Sciatic nerve (tissue), 2 donors: ENCODE data around the gene MAP10. TPM values are rescaled to one million over a fixed set of nuclear protein-coding genes. Genes with fewer than 3 reads are reported as not detected.

Experiments used
- ATAC-seq: fragments of 200-7000 bp; cut with Tn5 transposase; one replicate; pipeline ENCODE4 v1.9.1; 2020; ENCODE audit warnings: mild to moderate bottlenecking, moderate library complexity
- DNase-seq: peaks from one replicate; pipeline ENCODE4 v3.0.0-alpha.2; 2020; ENCODE audit warnings: low spot score
- intact Hi-C: fragments of 100-400 bp; cut with DNase I; formaldehyde crosslinking; loops from one replicate; pipeline ENCODE4 v1.14.2; 2022
- total RNA-seq: library from RNA; stranded (reverse); fragmentation: NEBNext Ultra II Directional; extraction: Animal tissue kit (Norgen Biotek cat#: 25700); gene quantifications from one replicate; pipeline ENCODE4 v1.2.1, GENCODE V29; 2021
- donor health status: DM: no; HTN: no; CAD: no.
- donor health status: DM: no; HTN: no; CAD: no.

Gene MAP10
- total RNA-seq, 1 donor from 2014 or later: 2.3 TPM

DNA sequence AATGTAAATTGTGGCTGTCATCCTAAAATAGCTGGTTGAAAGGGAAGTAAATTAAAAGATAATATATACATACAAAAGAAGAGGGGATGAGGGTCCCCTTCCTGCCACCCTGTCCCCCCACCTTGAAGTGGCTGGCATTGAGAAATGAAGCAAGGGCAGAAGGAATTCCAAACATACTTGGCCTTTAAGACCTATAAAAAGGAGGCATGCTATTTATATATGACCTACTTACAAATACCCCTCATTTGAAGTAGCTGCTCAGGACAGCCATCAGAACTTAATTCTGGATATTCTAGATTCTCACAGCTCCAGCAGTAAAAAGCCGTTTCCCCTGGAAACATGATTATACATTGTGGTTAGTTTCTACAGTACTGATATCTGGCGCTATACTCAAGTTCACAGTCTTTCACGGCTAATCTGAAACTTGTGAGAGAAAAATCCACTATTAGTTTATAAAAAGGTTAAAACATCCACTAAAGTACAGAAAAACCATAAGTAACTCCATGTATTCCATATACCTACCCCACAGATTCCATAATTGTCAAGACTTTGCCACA, 9.6 kb upstream of the MAP10 start:
- intact Hi-C loops: no loop called here
- ATAC-seq (no peak), DNase-seq (no peak)

DNA sequence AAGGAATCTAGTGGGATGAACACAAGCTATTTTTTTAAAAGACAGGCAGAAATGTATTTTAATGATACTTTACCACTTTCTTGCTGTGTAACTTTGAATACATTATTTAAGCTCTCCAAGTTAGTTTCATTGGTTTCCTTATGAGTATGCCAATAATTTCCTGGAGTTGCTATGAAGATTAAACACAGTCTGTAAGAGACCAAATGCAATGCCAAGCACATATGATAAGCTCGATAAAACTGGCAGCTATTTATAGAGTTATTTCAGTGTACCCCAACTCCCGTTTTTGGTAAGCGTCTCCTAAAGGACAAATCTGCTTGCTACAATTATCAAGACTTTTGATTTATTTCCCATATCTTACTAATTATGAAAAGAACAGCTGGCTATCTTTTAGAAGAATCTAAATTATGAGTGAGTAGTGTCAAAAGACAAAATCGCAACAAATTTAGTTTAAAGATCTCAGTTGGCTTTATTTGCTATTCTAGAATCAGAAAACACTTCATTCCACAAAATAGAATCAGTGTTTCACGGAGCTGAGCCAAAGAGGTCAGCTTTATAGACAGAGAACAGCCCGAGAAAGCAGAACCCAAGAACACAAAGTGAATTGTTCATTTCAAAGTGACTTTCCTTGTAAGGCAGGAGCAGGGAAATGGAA, 7.2 kb upstream of the MAP10 start:
- intact Hi-C loops: no loop called here
- ATAC-seq: no peak
- DNase-seq: no peak

DNA sequence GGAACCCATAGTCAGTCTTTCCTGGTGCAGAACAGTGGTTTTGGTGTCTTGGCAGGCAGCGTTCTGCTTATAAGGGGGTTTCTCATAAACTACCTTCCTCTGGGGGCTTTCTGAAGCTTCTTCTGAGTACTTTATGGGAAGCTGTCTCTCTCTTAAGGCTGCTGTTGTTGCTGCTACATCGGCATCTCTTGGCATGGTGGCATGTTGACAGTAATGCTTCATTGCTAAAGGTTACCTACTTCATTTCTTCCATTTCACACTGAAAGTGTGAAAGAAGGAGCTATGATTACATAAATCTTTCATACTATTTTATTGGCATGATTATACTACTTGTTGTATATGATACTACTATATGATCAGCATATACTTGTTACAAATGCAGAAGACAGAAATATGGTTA, 6.3 kb upstream of the MAP10 start:
- no peak for DNase-seq
- intact Hi-C loops: no loop called here
- ATAC-seq: no peak

DNA sequence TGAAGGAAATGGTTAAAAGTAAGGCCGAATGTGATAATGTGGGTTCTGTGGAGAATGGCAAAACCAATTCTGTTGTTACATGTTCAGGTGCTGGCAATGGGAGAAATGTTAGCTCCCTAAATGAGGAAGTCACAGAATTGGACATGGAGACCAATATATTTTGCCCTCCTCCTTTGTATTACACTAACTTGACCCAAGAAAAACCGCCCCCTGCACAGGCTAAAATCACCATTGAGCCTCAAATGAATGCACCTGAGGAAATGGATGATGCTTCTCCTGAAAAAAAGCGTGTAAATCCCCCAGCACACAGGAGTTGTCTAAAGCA, 932 bp downstream of the MAP10 start:
- intact Hi-C loops: no loop called here
- ATAC-seq: no peak
- DNase-seq: no peak

DNA sequence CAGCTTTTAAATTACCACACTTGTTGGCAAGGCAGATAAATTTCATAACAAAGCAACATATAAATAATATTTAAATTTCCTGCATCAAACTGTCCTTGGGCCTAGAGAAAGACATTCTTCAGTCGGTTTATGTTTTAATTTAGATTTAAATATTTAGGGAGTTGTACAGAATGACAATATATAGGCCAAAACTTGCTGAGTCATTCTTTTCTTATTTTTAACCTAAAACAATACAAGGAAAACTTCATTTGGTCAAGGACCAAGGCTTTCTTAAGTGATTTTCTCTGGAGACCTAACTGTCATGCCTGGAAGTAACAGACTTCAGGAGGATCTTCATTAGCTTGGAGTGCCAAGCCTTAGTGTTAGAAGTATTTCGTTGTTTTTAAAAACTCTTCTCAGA, 5.6 kb downstream of the MAP10 start:
- DNase-seq: no peak
- no peak for ATAC-seq
- intact Hi-C loops: no loop called here

DNA sequence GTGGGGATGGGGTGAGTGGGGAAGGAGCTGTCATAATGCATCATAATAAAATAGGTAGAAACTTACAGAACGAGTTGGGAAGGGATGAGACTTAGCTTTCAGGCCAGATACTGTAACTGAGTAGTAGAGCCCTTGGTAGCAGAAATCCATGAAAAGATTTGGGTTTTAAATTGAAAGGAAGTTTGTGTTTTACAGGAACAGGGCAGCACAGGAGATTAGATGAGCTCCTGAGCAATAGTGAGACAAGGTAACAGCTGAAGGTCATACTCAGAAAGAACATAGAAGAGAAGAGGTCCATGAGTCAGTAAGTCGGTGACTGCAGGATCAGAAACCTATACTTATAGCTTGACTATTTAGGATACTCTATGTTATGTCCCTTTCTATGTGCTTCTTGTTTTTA, 7.3 kb downstream of the MAP10 start:
- intact Hi-C loops: no loop called here
- no peak for DNase-seq
- ATAC-seq: no peak

DNA sequence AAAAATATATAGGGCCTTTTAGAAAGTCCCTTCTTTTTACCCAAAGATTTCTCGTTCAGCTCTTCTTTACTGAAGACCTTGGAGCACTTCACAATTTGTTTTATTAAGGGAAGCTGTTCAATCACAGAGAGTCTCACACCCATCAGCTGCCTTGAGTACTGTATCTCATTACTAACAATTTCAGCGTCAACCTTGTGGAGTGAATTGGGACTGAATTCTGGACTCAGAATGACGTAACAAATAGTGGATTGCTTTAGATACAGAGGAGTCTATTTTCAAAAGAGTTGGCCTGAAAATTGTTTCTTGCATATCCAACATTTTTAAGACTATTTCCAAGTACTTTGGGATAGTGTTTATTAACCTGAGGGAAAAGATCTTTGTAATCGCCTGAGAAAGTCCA, 7.9 kb downstream of the MAP10 start:
- DNase-seq (no peak), ATAC-seq (peak; percentile 68)
- intact Hi-C loops: no loop called here

DNA sequence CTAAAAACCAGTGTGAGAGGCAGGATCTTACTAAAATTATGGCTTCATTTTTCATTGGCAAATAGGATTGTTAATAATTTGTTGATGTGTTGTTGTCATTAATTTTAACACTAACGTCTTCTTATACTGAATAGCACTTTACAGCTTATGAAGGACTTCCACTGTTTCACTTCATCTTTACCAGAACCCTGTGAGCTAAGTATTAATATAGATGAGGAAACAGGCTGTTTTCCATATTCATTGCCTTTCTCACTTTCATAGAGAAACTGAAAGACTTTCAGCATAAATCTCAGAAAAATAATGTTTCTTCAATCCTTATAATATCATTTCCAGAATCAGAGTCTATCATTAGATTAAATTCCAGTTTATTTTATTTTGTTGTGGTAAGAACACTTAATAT, 8.5 kb downstream of the MAP10 start:
- no peak for DNase-seq
- ATAC-seq: no peak
- intact Hi-C loops: no loop called here

DNA sequence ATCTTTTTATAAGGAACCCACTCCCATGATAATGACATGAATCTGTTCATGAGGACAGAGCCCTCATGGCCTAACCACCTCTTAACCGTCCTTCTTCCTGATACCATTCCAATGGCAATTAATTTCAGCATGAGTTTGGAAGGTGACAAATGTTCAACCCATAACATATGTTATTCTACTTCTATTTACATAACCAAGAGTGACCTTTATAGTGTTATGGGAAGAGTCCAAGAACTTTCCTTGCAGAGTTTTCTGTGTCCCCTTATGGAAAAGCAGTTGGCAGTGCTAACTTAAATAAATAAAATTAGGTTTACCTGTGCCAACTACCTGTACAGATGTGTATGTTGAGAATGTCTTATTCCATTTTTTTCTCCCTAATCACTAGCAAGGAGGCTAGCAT, 11.1 kb downstream of the MAP10 start:
- intact Hi-C loops: no loop called here
- no peak for DNase-seq
- ATAC-seq: no peak

DNA sequence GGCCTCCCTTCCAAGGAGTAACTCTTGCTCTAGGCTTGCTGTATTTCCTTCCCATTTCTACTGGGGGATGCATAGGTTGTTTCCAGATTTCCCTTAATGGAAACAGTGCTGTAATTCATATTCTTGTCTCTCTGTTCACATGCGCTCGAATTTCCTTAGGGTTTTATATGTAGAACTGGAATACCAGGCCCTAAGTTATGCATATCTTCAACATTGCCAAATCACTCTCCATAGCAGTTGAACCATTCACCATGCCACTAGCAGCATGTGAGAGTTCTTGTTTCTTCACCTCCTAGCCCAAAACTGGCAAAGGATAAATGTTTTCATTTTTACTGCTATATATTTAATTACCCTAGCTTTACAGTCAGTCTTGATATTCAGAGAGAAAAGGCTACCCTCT, 12.8 kb downstream of the MAP10 start:
- ATAC-seq (no peak), DNase-seq (no peak)
- intact Hi-C loops: no loop called here

DNA sequence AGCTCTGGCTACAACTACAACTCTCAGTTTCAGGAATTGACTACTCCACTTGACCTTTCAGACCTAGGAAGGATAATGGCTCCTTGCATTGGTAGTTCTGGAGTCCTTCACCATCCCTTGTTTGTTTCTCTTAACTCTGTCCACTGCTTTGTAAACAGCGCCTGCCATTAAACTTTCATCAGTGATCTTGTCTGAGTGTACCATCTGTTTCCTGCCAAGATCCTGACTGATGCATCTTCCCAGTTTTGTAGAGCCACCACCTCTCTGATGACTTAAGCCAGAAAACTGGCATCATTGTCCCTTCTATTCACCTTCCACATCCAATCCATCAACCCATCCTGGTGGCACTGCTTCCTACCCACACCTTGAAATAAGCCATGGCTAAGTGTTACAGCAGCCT, 15.2 kb downstream of the MAP10 start:
- intact Hi-C loops: no loop called here
- DNase-seq: no peak
- no peak for ATAC-seq

DNA sequence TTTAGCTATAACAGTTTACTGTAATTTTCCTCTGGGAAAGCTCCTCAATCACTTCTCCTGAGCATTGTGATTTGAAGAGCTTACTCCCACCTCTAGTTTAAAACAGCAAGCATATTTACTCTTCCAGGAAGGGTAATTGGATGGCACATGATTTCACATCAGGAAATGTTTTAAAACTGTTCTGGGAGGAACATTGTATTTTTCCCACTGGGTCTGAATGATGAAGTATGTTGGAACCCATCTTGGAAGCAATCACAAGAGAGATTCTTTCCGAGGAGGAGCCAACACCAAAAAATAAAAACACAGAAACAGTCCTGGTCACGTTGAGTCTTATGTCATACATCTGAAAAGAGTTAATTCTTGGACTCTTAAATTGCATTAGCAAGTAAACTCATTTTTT, 17.3 kb downstream of the MAP10 start:
- peak; percentile 90 for ATAC-seq
- intact Hi-C loops: no loop called here
- no peak for DNase-seq

DNA sequence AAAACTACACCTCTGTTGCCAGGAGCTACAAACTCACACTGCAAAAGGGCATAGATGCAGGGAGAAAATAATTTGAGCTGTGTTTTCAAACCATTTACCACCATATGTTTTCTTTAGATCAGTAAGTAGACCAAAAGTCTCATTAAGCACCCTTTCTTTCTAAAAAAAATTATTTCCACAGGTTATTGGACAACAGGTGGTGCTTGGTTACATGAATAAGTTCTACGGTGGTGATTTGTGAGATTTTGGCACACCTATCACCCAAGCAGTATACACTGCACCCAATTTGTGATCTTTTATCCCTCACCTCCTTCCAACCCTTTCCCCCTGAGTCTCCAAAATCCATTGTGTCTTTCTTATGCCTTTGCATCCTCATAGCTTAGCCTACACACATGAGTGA, 21.1 kb downstream of the MAP10 start:
- intact Hi-C loops: no loop called here
- DNase-seq (no peak), ATAC-seq (no peak)

DNA sequence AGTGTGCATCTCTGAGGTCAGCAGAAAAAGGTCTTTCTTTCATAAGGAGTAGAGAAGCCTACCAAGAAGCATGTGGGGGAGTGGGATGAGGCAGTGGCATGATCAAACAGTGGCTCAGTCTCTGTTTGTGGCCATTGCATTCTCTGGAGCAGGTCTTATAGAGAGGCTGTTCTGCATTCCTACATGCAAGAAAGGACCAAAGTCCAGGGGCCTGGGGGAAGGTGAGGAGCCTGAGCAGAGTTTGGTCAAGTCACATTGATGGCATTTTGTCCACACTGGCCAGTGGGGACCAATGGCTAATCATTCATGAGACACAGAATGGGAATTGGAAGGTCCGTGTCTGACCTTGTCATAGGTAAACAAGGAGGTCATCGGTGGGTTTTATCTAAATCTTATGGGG, 25.4 kb downstream of the MAP10 start:
- intact Hi-C loops: no loop called here
- DNase-seq (no peak), ATAC-seq (no peak)

DNA sequence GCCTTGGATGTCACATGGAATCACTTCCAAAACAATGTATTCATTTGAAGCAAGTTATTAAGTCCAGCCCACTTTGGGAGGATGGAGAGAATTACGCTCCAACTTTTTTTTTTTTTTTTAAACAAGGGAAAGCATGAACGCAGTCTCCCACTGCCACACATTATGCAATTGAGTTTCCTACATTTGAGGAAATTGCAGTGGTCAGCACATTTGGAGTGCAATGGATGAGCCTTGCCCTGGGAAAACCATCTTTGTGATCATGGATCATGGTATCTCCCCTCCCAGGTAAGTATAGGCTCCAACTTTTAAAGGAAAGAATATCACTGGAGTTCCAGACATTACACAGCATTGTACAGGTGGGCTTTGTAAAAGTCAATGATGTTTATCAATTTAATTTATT, 26.7 kb downstream of the MAP10 start:
- ATAC-seq (no peak), DNase-seq (no peak)
- intact Hi-C loops: no loop called here

DNA sequence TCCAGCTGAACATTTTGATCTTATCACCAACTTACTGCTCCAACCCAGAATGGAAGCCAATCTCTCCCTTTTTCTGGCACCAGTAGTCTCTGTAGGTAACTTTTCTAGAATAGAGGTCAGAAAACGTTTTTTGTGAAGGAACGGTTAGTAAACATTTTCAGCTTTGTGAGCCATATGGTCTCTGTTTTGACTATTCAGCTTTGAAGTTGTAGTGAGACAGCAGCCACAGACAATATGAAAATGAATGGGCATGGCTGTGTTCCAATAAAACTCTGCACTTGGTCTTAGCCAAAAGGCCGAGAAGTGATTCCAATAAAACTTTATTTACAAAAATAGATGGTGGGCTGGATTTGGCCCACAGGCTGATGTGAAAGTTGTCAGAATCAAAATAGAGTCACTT, 28.9 kb downstream of the MAP10 start:
- intact Hi-C loops: no loop called here
- DNase-seq (no peak), ATAC-seq (no peak)

DNA sequence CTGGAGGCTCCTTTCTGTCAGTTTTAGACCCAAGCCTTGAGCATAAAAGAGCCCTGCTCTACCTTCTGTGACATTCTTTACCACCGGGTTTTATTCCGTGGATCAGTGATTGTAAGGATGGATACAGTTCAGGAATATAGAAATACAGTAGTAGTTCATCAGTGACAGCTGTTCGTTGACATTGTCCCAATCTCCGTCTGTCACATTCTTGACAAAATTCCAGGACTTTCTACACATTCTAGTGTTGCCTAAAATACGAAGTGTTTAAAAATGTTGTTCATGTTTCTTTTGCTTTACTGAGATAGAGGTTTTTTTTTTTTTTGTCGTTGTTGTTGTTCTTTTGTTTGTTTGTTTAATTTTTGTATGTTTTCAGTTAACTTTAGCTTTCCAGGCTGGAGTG, 29.9 kb downstream of the MAP10 start:
- no peak for ATAC-seq
- DNase-seq: no peak
- intact Hi-C loops: no loop called here

DNA sequence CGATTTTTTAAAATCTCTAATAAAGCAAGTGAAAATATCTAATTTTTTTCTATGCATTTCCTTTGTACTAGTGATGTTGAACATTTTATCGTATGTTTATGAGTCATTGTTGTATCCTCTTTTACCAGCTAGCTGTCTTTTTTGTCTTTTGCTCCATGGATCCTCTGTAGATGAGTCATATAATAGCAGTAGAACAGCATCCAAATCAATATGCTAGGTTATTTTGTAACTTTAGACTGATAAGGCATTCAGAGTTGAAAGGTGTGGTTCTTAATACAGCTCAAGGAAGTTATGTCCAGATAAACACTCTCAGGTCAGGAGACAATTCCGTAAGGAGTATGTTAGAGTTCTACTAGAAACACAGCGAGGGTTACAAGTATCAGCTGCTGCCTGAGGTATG, 31.9 kb downstream of the MAP10 start:
- DNase-seq (no peak), ATAC-seq (no peak)
- intact Hi-C loops: no loop called here

DNA sequence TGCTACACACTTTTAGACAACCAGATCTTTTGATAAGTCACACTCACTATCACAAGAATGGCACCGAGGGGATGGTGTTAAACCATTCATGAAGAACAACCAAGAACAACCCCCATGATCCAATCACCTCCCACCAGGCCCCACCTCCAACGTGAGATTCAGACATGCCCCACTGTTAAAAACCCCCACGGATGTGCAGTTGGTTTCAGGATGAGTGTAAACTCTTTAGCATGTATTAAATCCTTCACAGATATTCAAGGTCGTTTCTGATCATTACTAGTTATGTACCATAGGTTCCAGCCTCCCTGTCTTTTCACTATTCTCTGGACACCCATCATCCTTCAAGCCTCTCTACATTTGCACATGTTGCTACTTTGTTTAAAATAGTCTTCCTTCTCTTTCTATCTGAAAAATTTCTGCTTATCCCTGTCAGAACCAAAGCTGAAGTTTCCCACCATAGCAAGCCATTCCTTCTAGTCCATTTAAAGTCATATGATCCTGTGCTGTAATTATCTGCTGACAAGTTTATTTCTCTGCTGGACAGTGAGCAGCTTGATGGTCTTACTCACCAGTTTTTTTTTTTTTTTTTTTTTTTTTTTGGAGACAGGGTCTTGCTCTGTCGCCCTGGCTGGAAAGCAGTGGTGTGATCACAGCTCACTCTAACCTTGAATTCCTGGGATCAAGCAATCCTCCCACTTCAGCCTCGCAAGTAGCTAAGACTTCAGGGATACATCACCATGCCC, 36.8 kb downstream of the MAP10 start:
- ATAC-seq: no peak
- intact Hi-C loops: no loop called here

DNA sequence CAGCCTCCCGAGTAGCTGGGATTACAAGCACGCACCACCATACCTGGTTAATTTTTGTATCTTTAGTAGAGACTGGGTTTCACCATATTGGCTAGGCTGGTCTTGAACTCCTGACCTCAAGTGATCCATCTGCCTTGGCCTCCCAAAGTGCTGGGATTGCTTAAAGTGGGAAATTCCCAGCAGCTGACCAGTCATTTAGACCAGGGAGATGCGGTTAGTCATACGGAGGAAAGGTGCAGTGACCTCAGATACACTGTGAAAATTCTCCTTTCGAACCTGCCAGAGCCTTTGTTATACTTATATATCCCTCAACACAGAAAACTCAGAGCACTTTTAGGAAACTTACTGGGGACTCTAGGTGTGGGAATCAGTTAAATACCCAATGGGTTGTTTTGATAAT, 39.6 kb downstream of the MAP10 start:
- no peak for DNase-seq
- intact Hi-C loops: no loop called here

More for the DNA sequence above, 36.8 kb downstream of the MAP10 start:
- no peak for DNase-seq

DNA sequence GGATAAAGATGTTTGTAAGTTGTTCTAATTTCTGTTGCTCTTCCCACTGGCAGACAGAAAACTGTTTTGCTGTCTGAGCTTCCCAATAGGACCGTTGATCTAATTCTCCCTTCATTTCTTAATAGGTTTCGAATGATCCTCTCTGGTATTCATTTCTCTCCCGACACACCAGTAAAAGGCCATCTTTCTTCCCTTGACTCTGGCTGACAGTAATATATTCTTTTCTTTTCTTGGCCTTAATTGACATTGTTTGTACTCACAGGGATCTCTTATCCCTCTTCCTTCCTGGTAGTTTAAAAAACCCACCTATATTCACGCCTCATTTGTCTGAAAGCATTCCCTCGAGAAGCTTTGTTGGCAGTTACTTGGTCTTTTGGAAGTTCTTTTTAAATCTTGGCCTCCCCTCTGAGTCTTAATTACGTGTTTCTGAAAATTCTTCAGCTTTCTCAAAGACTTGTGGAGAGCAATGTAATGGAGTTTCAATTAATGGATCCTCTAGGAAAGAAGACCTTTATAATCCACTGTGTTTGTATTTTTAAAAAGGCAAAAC, 40.3 kb downstream of the MAP10 start:
- DNase-seq (no peak), ATAC-seq (no peak)
- intact Hi-C loops: no loop called here

More for the DNA sequence above, 39.6 kb downstream of the MAP10 start:
- ATAC-seq: no peak
